Calu3 (cell line): Measurements from ENCODE around the gene CDH3. TPM values are rescaled to one million over a fixed set of nuclear protein-coding genes. Genes with fewer than 3 reads are reported as not detected.

ENCODE experiments used
- BruUV-seq: library from RNA; stranded (reverse); fragments of 400-500 nt; replicated peaks from 2 replicates; lab custom pipeline; 2021; lab: Mats Ljungman, UMichigan
- CTCF ChIA-PET: fragments of 300-600 bp; sonication (Branson Sonifier 250); formaldehyde crosslinking; loops from one replicate; lab custom pipeline; 2022; ENCODE audit warnings: antibody characterized with exemption; lab: Charles Lee
- DNase-seq: peaks from one replicate; pipeline ENCODE4 v3.0.0; 2022
- H3K27ac Mint-ChIP-seq: one replicate; pipeline ENCODE4 v1.8.0; 2022; ENCODE audit warnings: mixed read lengths; ENCODE audit not compliant: unreplicated experiment
- H3K27me3 Mint-ChIP-seq: one replicate; pipeline ENCODE4 v1.8.0; 2022; ENCODE audit warnings: mixed read lengths; ENCODE audit not compliant: unreplicated experiment
- H3K36me3 Mint-ChIP-seq: one replicate; pipeline ENCODE4 v1.8.0; 2022; ENCODE audit warnings: mild to moderate bottlenecking, moderate library complexity, mixed read lengths; ENCODE audit not compliant: insufficient read depth, unreplicated experiment
- H3K4me1 Mint-ChIP-seq: one replicate; pipeline ENCODE4 v1.8.0; 2022; ENCODE audit warnings: mild to moderate bottlenecking, low read depth, mixed read lengths; ENCODE audit not compliant: unreplicated experiment
- H3K4me3 Mint-ChIP-seq: one replicate; pipeline ENCODE4 v1.8.0; 2022; ENCODE audit warnings: mild to moderate bottlenecking, low read depth, moderate library complexity, mixed read lengths; ENCODE audit not compliant: unreplicated experiment
- H3K9me3 Mint-ChIP-seq: one replicate; pipeline ENCODE4 v1.8.0; 2022; ENCODE audit warnings: low read depth, mixed read lengths; ENCODE audit not compliant: unreplicated experiment
- intact Hi-C: fragments of 100-400 bp; cut with micrococcal nuclease; formaldehyde crosslinking; loops from one replicate; pipeline ENCODE4 v1.10.0; 2022; ENCODE audit not compliant: unreplicated experiment
- total RNA-seq: library from RNA; stranded (reverse); gene quantifications from 2 replicates; pipeline ENCODE4 v1.2.3, GENCODE V29; 2022
- TF ChIP-seq, protein P1 (sequence below): fragments of 200-600 bp; IDR thresholded peaks from one replicate; pipeline ENCODE4 v1.8.0; 2022; ENCODE audit warnings: antibody characterized with exemption; ENCODE audit not compliant: unreplicated experiment

CDH3 gene
- total RNA-seq, 1 experiment from 2014 or later = 41.7 TPM

DNA sequence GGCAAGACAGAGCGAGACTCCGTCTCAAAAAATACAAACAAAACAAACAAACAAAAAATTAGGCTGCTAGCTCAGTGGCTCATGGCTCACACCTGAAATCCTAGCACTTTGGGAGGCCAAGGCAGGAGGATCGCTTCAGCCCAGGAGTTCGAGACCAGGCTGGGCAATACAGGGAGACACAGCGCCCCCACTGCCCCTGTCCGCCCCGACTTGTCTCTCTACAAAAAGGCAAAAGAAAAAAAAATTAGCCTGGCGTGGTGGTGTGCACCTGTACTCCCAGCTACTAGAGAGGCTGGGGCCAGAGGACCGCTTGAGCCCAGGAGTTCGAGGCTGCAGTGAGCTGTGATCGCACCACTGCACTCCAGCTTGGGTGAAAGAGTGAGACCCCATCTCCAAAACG is 91.5 kb downstream of the CDH3 start:
- BruUV-seq = TSS peak; percentile 25
- CTCF ChIA-PET = interaction anchor here (0.6 to 2.2 kb wide), 9 partner anchors 20 to 616 kb away, joined by 3 to 11 read pairs (median 3); no protein-coding TSS in a partner anchor
- TF ChIP-seq, protein P1, sequence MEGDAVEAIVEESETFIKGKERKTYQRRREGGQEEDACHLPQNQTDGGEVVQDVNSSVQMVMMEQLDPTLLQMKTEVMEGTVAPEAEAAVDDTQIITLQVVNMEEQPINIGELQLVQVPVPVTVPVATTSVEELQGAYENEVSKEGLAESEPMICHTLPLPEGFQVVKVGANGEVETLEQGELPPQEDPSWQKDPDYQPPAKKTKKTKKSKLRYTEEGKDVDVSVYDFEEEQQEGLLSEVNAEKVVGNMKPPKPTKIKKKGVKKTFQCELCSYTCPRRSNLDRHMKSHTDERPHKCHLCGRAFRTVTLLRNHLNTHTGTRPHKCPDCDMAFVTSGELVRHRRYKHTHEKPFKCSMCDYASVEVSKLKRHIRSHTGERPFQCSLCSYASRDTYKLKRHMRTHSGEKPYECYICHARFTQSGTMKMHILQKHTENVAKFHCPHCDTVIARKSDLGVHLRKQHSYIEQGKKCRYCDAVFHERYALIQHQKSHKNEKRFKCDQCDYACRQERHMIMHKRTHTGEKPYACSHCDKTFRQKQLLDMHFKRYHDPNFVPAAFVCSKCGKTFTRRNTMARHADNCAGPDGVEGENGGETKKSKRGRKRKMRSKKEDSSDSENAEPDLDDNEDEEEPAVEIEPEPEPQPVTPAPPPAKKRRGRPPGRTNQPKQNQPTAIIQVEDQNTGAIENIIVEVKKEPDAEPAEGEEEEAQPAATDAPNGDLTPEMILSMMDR = no peak
- no peak for DNase-seq
- intact Hi-C loops = no loop called here
- Mint-ChIP-seq H3K4me3 (peak overlapping the region; percentile 89), H3K36me3 (peaks cover 41% of the 10 kb centered on the region), H3K4me1 (peaks cover 34% of the 10 kb centered on the region), H3K27ac (peak overlapping the region; percentile 85), H3K9me3 (no peaks in the 10 kb centered on the region), H3K27me3 (no peaks in the 10 kb centered on the region)

DNA sequence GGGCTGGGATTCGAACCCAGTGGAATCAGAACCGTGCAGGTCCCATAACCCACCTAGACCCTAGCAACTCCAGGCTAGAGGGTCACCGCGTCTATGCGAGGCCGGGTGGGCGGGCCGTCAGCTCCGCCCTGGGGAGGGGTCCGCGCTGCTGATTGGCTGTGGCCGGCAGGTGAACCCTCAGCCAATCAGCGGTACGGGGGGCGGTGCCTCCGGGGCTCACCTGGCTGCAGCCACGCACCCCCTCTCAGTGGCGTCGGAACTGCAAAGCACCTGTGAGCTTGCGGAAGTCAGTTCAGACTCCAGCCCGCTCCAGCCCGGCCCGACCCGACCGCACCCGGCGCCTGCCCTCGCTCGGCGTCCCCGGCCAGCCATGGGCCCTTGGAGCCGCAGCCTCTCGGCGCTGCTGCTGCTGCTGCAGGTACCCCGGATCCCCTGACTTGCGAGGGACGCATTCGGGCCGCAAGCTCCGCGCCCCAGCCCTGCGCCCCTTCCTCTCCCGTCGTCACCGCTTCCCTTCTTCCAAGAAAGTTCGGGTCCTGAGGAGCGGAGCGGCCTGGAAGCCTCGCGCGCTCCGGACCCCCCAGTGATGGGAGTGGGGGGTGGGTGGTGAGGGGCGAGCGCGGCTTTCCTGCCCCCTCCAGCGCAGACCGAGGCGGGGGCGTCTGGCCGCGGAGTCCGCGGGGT is 92.1 kb downstream of the CDH3 start, which contains the start of gene CDH1:
Gene CDH1, plus strand, starts transcription at position 247 of the 684 bp plus-strand sequence. Its CDS starts 124 bp downstream, at position 371.
- TF ChIP-seq, protein P1 = no peak
- CTCF ChIA-PET = interaction anchor here (0.6 to 2.2 kb wide), 10 partner anchors 20 to 615 kb away, joined by 3 to 11 read pairs (median 3); no protein-coding TSS in a partner anchor
- BruUV-seq = no TSS peak
- intact Hi-C loops = no loop called here
- DNase-seq = peak; percentile 99
- no peaks in the 10 kb centered on the region for H3K9me3 Mint-ChIP-seq
- H3K4me3 Mint-ChIP-seq = peak within 1 kb of the TSS; percentile 89
- peaks cover 34% of the 10 kb centered on the region for H3K4me1 Mint-ChIP-seq
- H3K36me3 Mint-ChIP-seq = peaks cover 47% of the 10 kb centered on the region
- H3K27me3 Mint-ChIP-seq = no peaks in the 10 kb centered on the region
- H3K27ac Mint-ChIP-seq = peak within 1 kb of the TSS; percentile 85

DNA sequence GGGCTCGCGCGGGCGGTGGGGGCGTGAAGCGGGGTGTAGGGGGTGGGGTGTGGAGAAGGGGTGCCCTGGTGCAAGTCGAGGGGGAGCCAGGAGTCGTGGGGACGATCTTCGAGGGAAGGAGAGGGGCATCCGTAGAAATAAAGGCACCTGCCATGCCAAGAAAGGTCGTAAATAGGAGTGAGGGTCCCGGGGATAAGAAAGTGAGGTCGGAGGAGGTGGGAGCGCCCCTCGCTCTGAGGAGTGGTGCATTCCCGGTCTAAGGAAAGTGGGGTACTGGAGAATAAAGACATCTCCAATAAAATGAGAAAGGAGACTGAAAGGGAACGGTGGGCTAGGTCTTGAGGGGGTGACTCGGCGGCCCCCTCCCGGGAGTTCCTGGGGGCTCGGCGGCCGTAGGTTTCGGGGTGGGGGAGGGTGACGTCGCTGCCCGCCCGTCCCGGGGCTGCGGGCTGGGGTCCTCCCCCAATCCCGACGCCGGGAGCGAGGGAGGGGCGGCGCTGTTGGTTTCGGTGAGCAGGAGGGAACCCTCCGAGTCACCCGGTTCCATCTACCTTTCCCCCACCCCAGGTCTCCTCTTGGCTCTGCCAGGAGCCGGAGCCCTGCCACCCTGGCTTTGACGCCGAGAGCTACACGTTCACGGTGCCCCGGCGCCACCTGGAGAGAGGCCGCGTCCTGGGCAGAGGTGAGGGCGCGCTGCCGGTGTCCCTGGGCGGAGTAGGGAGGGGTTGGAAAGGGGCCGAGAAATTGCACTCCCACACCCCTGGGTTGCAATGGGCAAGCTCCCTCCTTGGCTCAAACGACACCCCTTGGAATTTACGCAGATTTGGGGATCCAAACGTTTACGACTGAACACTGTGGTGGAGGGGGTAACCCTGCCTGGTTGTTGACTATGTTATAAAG is 92.9 kb downstream of the CDH3 start:
- Mint-ChIP-seq H3K27ac (peak overlapping the region; percentile 85), H3K4me3 (peak overlapping the region; percentile 89), H3K27me3 (no peaks in the 10 kb centered on the region), H3K9me3 (no peaks in the 10 kb centered on the region), H3K36me3 (peaks cover 55% of the 10 kb centered on the region), H3K4me1 (peaks cover 34% of the 10 kb centered on the region)
- BruUV-seq = TSS peak; percentile 8
- intact Hi-C loops = loop anchor here (1.0 kb wide), 1 partner anchor 31 kb away; no protein-coding TSS in a partner anchor
- TF ChIP-seq, protein P1 = no peak
- CTCF ChIA-PET = interaction anchor here (1.1 to 2.2 kb wide), 6 partner anchors 21 to 148 kb away, joined by 3 to 11 read pairs (median 3); no protein-coding TSS in a partner anchor
- DNase-seq = peak; percentile 84
